ENCODE results near the gene EPAS1.

DNA sequence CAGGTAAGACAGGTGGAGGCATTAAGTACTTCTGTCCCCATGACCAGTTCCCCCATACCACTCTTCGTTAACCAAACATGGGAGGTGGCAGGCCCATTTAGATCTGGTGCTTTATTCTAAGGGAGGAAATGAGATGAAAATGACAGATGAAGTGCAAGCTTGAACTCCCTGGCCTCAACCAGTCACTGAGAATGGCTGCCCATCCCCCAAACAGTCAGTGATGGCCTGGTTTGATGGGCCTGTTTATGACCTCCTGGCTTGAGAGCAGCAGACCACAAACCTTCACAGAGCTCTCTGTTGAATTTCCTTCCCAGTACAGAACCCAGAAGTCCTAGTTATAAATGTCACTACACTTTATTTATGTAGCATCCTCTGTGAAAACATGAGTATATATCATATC is 31.1 kb downstream of the EPAS1 start:
- TF ChIP-seq, protein P1, sequence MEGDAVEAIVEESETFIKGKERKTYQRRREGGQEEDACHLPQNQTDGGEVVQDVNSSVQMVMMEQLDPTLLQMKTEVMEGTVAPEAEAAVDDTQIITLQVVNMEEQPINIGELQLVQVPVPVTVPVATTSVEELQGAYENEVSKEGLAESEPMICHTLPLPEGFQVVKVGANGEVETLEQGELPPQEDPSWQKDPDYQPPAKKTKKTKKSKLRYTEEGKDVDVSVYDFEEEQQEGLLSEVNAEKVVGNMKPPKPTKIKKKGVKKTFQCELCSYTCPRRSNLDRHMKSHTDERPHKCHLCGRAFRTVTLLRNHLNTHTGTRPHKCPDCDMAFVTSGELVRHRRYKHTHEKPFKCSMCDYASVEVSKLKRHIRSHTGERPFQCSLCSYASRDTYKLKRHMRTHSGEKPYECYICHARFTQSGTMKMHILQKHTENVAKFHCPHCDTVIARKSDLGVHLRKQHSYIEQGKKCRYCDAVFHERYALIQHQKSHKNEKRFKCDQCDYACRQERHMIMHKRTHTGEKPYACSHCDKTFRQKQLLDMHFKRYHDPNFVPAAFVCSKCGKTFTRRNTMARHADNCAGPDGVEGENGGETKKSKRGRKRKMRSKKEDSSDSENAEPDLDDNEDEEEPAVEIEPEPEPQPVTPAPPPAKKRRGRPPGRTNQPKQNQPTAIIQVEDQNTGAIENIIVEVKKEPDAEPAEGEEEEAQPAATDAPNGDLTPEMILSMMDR (IDR thresholded peaks at IDR 0.05): no peak
- no peak for TF ChIP-seq POLR2A (IDR thresholded peaks at IDR 0.05)

Measured in uterus (tissue), 2 donors.